ENCODE measurements around the gene CCDC102A. TPM values are rescaled to one million over a fixed set of nuclear protein-coding genes. Genes with fewer than 3 reads are reported as not detected.
A peak's percentile ranks its signal among the peaks of the same experiment; 100 is the strongest.

Gene CCDC102A
- total RNA-seq, 4 donors from 2014 or later, result 1.2 to 9.3 (median 3.4) TPM

DNA sequence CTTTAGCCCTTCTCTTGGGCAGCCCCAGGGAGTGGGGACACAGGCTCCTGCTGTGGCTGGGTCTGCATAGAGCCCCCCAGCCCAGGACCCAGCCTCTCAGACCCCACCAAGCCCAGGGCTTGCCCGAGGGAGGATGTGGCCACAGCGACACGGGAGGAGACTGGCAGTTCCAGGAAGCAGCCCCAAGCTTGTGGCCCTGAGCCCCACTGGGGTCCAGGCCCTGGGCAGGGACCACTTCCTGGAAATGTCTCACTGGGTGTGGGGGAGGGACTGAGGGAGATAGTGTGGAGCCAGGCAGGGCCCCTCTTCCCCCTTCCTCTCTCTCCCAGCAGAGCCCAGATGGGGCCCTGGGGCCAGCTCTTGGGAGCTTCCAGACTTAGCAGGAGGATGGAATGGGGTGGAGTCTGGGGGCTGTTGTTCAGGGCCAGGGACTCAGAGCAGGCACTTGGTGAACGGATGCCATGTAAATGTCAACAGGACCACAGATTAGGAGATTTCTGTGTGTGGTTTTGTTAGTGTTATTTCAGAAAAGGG is 41.4 kb upstream of the CCDC102A start:
- Histone ChIP-seq H3K36me3 (no peaks in the 10 kb centered on the region), H3K27ac (no peak overlapping the region), H3K4me1 (no peaks in the 10 kb centered on the region), H3K27me3 (peaks cover 0 to under 1% (median 0%) of the 10 kb centered on the region in 3 donors), H3K4me3 (no peak overlapping the region), H3K9me3 (no peaks in the 10 kb centered on the region)
- ATAC-seq, result no peak
- TF ChIP-seq, protein P1, sequence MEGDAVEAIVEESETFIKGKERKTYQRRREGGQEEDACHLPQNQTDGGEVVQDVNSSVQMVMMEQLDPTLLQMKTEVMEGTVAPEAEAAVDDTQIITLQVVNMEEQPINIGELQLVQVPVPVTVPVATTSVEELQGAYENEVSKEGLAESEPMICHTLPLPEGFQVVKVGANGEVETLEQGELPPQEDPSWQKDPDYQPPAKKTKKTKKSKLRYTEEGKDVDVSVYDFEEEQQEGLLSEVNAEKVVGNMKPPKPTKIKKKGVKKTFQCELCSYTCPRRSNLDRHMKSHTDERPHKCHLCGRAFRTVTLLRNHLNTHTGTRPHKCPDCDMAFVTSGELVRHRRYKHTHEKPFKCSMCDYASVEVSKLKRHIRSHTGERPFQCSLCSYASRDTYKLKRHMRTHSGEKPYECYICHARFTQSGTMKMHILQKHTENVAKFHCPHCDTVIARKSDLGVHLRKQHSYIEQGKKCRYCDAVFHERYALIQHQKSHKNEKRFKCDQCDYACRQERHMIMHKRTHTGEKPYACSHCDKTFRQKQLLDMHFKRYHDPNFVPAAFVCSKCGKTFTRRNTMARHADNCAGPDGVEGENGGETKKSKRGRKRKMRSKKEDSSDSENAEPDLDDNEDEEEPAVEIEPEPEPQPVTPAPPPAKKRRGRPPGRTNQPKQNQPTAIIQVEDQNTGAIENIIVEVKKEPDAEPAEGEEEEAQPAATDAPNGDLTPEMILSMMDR (IDR thresholded peaks at IDR 0.05 in 4 of 5, conservative IDR thresholded peaks at IDR 0.05 in 1 of 5), result no peak
- TF ChIP-seq POLR2A (IDR thresholded peaks at IDR 0.05), result no peak
- intact Hi-C loops (cut with DNase I; ENCODE audit: low total_unique reads) (loop anchor here (5.0 kb wide), 1 partner anchor 145 kb away; no protein-coding TSS in a partner anchor), in situ Hi-C loops (cut with MboI; ENCODE audit: low sequenced_read_pairs in 4 of 4) (loop anchor here in 1 of 4 donors (25.0 kb wide), 1 partner anchor 285 kb away; no protein-coding TSS in a partner anchor)
- no peak for DNase-seq

DNA sequence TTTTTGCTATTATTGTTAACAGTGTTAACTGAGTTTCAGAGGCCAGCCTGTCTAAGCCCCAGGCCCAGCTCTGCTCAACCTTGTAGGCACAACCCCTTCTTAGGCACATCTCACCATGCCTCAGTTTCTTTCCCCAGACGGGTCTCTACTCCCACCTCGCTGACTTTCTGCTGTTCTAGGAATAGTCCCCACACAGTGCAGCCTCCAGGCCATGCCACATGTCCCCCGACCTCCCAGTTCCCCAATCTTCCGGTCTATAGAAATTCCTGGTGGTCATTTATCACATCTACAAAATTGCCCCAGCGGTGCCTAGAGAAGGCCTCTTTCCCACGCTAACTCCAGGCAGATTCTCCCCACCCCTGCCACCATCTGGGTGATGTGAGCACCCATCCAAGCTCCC is 40.8 kb upstream of the CCDC102A start:
- no peak overlapping the region for H3K4me3 ChIP-seq
- no peak overlapping the region for H3K27ac ChIP-seq
- no peak for TF ChIP-seq POLR2A (IDR thresholded peaks at IDR 0.05)
- TF ChIP-seq, protein P1 (IDR thresholded peaks at IDR 0.05 in 4 of 5, conservative IDR thresholded peaks at IDR 0.05 in 1 of 5), result no peak
- in situ Hi-C loops (cut with MboI; ENCODE audit: low sequenced_read_pairs in 4 of 4) (loop anchor here in 1 of 4 donors (25.0 kb wide), 1 partner anchor 285 kb away; no protein-coding TSS in a partner anchor), intact Hi-C loops (cut with DNase I; ENCODE audit: low total_unique reads) (loop anchor here (5.0 kb wide), 1 partner anchor 145 kb away; no protein-coding TSS in a partner anchor)
- no peak for DNase-seq
- H3K4me1 ChIP-seq, result no peaks in the 10 kb centered on the region
- no peak for ATAC-seq
- H3K27me3 ChIP-seq, result peaks cover 0 to 6% (median 0%) of the 10 kb centered on the region in 3 donors
- no peaks in the 10 kb centered on the region for H3K36me3 ChIP-seq
- no peaks in the 10 kb centered on the region for H3K9me3 ChIP-seq

DNA sequence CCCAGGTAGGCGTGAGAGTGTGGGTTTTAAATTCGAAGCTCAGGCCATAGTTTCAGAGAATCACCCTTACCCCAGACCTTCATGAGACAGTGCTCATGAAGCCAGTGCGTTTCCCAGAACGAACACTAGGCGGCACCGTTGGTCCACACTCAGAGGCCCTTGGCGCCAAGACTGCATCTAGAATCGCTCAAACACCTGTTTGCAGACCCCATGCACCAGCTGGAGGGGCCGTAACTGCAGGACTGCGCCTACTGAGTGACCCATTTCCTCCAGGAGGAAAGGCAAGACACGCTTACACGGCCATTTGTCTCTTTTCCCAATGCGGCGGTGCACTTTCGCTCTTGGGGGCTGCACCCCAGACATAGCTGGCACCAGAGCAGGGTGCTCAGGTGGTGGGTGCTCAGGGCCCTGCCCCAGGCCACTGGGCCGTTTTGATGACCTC is 40.1 kb upstream of the CCDC102A start:
- DNase-seq, result peak in 1 of 2 donors; percentile 29
- Histone ChIP-seq H3K9me3 (no peaks in the 10 kb centered on the region), H3K27me3 (peaks cover 0 to 9% (median 0%) of the 10 kb centered on the region in 3 donors), H3K4me1 (no peaks in the 10 kb centered on the region), H3K27ac (no peak overlapping the region), H3K36me3 (no peaks in the 10 kb centered on the region), H3K4me3 (no peak overlapping the region)
- no peak for TF ChIP-seq POLR2A (IDR thresholded peaks at IDR 0.05)
- TF ChIP-seq, protein P1 (IDR thresholded peaks at IDR 0.05 in 4 of 5, conservative IDR thresholded peaks at IDR 0.05 in 1 of 5), result peak; percentile 38 to 88 (median 75)
- intact Hi-C loops (cut with DNase I; ENCODE audit: low total_unique reads), result loop anchor here (1.0 to 5.0 kb wide), 2 partner anchors 73 to 146 kb away; no protein-coding TSS in a partner anchor
- in situ Hi-C loops (cut with MboI; ENCODE audit: low sequenced_read_pairs in 4 of 4), result loop anchor here in 1 of 4 donors (25.0 kb wide), 1 partner anchor 286 kb away; no protein-coding TSS in a partner anchor
- ATAC-seq, result peak; percentile 47 to 62

DNA sequence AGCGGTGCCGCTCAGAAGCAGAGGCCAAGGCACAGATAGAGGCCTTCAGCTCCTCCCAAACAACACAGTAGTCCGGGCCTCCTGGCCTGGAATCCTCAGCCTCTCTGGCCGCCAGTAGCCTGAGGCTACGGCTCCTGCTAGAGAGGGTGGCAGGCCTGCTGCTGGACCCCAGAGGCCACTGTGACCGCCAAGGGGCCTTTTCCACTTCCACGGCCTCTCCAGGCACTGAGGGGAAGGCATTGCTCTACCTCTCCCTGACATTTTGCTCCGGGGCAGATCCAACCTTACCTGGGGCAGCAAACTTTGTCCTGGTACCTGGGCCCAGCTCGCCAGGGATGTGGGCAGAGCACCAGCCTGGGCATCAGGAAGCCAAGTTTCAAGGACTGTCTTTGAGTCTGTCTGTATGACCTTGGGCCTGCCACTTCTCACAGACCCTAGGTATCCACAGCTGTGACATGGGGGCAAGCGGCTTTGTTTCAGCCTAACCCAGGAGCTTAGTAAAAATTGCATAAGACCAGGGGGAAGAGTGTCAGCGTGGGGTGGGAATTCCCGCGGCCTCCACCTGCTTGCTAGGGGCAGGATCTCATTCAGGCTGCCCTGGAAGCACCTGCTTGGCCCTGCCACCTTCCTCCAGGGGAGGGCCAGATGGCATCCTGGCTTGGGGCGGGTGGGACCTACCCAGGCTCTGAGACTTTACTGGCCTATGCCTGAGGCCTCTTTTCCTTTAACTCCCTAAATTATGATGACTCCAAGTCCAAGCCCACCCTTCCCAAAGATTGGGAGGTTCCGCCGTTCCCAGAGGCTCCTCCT is 39.3 kb upstream of the CCDC102A start:
- no peak overlapping the region for H3K4me3 ChIP-seq
- no peaks in the 10 kb centered on the region for H3K36me3 ChIP-seq
- in situ Hi-C loops (cut with MboI; ENCODE audit: low sequenced_read_pairs in 4 of 4) (loop anchor here in 1 of 4 donors (25.0 kb wide), 1 partner anchor 287 kb away; no protein-coding TSS in a partner anchor), intact Hi-C loops (cut with DNase I; ENCODE audit: low total_unique reads) (loop anchor here (1.0 to 5.0 kb wide), 2 partner anchors 74 to 147 kb away; no protein-coding TSS in a partner anchor)
- H3K27ac ChIP-seq, result no peak overlapping the region
- H3K9me3 ChIP-seq, result no peaks in the 10 kb centered on the region
- DNase-seq (no peak), ATAC-seq (no peak)
- H3K4me1 ChIP-seq, result no peaks in the 10 kb centered on the region
- peaks cover 0 to 9% (median 0%) of the 10 kb centered on the region in 3 donors for H3K27me3 ChIP-seq
- no peak for TF ChIP-seq POLR2A (IDR thresholded peaks at IDR 0.05)
- TF ChIP-seq, protein P1 (IDR thresholded peaks at IDR 0.05 in 4 of 5, conservative IDR thresholded peaks at IDR 0.05 in 1 of 5), result no peak

Measured in gastrocnemius medialis (tissue), 4 donors.